Calu3 (cell line): ENCODE results near the gene UBTD2. TPM values are rescaled to one million over a fixed set of nuclear protein-coding genes. Genes with fewer than 3 reads are reported as not detected.

Source experiments
- BruUV-seq: library from RNA; stranded (reverse); fragments of 400-500 nt; replicated peaks from 2 replicates; lab custom pipeline; 2021; lab: Mats Ljungman, UMichigan
- CTCF ChIA-PET: fragments of 300-600 bp; sonication (Branson Sonifier 250); formaldehyde crosslinking; loops from one replicate; lab custom pipeline; 2022; ENCODE audit warnings: antibody characterized with exemption; lab: Charles Lee
- DNase-seq: peaks from one replicate; pipeline ENCODE4 v3.0.0; 2022
- H3K27ac Mint-ChIP-seq: one replicate; pipeline ENCODE4 v1.8.0; 2022; ENCODE audit warnings: mixed read lengths; ENCODE audit not compliant: unreplicated experiment
- H3K27me3 Mint-ChIP-seq: one replicate; pipeline ENCODE4 v1.8.0; 2022; ENCODE audit warnings: mixed read lengths; ENCODE audit not compliant: unreplicated experiment
- H3K36me3 Mint-ChIP-seq: one replicate; pipeline ENCODE4 v1.8.0; 2022; ENCODE audit warnings: mild to moderate bottlenecking, moderate library complexity, mixed read lengths; ENCODE audit not compliant: insufficient read depth, unreplicated experiment
- H3K4me1 Mint-ChIP-seq: one replicate; pipeline ENCODE4 v1.8.0; 2022; ENCODE audit warnings: mild to moderate bottlenecking, low read depth, mixed read lengths; ENCODE audit not compliant: unreplicated experiment
- H3K4me3 Mint-ChIP-seq: one replicate; pipeline ENCODE4 v1.8.0; 2022; ENCODE audit warnings: mild to moderate bottlenecking, low read depth, moderate library complexity, mixed read lengths; ENCODE audit not compliant: unreplicated experiment
- H3K9me3 Mint-ChIP-seq: one replicate; pipeline ENCODE4 v1.8.0; 2022; ENCODE audit warnings: low read depth, mixed read lengths; ENCODE audit not compliant: unreplicated experiment
- intact Hi-C: fragments of 100-400 bp; cut with micrococcal nuclease; formaldehyde crosslinking; loops from one replicate; pipeline ENCODE4 v1.10.0; 2022; ENCODE audit not compliant: unreplicated experiment
- total RNA-seq: library from RNA; stranded (reverse); gene quantifications from 2 replicates; pipeline ENCODE4 v1.2.3, GENCODE V29; 2022
- TF ChIP-seq, protein P1 (sequence below): fragments of 200-600 bp; IDR thresholded peaks from one replicate; pipeline ENCODE4 v1.8.0; 2022; ENCODE audit warnings: antibody characterized with exemption; ENCODE audit not compliant: unreplicated experiment

Gene UBTD2
- total RNA-seq, 1 experiment from 2014 or later: 21.1 TPM

DNA sequence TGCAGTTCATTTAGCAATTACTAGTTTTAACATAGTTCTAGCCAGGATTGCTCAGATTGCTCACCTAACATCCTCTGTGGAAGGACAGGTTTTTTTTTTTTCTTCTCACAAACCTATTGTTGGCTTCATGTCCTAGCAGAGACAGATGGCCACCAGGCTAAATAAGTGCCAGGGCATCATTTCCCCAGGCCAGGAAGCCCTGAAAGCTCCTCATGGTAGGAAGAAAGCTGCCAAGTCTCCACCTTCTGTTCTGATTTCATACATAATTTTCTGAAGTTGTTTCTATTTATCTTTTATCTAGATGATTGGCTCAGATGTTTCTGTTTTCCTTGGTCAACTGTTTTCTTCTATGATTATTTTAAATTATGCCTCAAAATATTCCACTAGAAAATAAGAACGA, 58.6 kb downstream of the UBTD2 start:
- H3K36me3 Mint-ChIP-seq: peaks cover 25% of the 10 kb centered on the region
- no peak for DNase-seq
- H3K9me3 Mint-ChIP-seq: no peaks in the 10 kb centered on the region
- CTCF ChIA-PET: no interaction called here
- TF ChIP-seq, protein P1, sequence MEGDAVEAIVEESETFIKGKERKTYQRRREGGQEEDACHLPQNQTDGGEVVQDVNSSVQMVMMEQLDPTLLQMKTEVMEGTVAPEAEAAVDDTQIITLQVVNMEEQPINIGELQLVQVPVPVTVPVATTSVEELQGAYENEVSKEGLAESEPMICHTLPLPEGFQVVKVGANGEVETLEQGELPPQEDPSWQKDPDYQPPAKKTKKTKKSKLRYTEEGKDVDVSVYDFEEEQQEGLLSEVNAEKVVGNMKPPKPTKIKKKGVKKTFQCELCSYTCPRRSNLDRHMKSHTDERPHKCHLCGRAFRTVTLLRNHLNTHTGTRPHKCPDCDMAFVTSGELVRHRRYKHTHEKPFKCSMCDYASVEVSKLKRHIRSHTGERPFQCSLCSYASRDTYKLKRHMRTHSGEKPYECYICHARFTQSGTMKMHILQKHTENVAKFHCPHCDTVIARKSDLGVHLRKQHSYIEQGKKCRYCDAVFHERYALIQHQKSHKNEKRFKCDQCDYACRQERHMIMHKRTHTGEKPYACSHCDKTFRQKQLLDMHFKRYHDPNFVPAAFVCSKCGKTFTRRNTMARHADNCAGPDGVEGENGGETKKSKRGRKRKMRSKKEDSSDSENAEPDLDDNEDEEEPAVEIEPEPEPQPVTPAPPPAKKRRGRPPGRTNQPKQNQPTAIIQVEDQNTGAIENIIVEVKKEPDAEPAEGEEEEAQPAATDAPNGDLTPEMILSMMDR: no peak
- BruUV-seq: no TSS peak
- H3K4me1 Mint-ChIP-seq: no peaks in the 10 kb centered on the region
- H3K27ac Mint-ChIP-seq: no peak overlapping the region
- H3K27me3 Mint-ChIP-seq: no peaks in the 10 kb centered on the region
- H3K4me3 Mint-ChIP-seq: no peak overlapping the region
- intact Hi-C loops: loop anchor here (5.0 kb wide), 1 partner anchor 803 kb away; no protein-coding TSS in a partner anchor

DNA sequence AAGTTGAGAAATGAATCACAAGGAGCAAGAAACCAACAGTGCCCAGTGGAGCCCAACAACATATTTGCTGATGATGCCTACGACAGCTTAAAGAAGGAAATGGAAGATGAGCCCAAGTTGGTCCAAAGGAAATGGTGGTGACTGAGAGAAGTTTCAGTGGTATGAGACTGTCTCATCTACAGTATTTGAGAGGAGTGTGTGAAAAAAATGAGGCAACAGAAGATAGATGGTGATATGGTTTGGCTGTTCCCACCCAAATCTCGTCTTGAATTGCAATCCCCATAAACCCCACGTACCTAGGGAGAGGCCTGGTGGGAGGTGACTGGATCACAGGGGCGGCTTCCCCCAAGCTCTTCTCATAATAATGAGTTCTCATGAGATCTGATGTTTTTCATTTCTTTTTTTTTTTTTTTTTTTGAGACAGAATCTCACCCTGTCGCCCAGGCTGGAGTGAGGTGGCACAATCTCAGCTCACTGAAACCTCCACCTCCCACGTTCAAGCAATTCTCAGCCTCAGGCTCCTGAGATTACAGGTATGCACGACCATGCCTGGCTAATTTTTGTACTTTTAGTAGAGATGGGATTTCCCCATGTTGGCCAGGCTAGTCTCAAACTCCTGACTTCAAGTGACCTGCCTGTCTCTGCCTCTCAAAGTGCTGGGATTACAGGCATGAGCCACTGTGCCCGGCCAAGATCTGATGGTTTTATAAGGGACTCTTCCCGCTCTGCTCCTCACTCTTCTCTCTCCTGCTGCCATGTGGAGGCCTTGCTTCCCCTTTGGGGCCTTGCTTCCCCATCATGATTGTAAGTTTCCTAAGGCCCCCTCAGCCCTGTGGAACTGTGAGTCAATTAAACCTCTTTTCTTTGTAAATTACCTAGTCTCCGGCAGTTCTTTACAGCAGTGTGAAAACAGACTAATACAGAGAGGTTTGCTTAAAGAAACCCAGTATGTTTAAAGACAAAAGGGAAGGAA, 59.4 kb downstream of the UBTD2 start:
- H3K4me3 Mint-ChIP-seq: no peak overlapping the region
- H3K27ac Mint-ChIP-seq: no peak overlapping the region
- no peaks in the 10 kb centered on the region for H3K9me3 Mint-ChIP-seq
- no TSS peak for BruUV-seq
- TF ChIP-seq, protein P1: no peak
- no peaks in the 10 kb centered on the region for H3K27me3 Mint-ChIP-seq
- no peak for DNase-seq
- H3K4me1 Mint-ChIP-seq: no peaks in the 10 kb centered on the region
- peaks cover 22% of the 10 kb centered on the region for H3K36me3 Mint-ChIP-seq
- intact Hi-C loops: no loop called here
- CTCF ChIA-PET: no interaction called here

DNA sequence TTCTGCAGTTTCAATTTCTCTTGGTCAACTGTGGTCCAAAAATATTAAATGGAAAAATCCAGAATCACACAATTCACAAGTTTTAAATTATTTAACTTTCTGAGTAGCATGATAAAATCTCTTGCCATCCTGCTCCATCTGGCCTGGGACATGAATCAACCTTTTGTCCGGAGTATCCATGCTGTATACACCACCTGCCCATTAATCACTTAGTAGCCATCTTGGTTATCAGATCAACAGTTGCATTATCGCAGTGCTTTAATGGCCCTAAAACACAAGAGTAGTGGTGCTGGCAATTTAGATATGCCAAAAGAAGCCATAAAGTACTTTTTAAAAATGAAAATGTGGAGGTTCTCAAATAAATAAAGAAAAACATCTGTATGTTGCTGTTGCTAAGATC, 64.3 kb downstream of the UBTD2 start:
- CTCF ChIA-PET: interaction anchor here (0.7 kb wide), 1 partner anchor 16 kb away, joined by 3 read pairs; no protein-coding TSS in a partner anchor
- peaks cover 17% of the 10 kb centered on the region for H3K36me3 Mint-ChIP-seq
- intact Hi-C loops: no loop called here

DNA sequence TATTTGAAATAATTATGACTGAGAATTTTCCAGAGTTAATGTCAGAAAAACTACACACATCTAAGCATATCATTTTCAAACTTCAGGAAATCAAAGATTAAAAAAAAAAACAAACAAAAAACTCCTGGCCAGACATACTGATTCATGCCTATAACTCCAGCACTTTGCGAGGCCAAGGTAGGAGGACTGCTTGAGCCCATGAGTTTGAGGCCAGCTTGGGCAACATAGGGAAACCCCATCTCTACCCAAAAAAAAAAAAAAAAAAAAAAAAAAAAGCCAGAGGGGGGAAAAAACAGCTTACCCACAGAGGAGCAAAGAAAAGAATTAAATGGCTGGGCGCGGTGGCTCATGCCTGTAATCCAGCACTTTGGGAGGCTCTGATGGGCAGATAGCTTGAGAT, 67.2 kb downstream of the UBTD2 start:
- Mint-ChIP-seq H3K27me3 (no peaks in the 10 kb centered on the region), H3K36me3 (peaks cover 10% of the 10 kb centered on the region), H3K27ac (no peak overlapping the region), H3K9me3 (no peaks in the 10 kb centered on the region), H3K4me1 (no peaks in the 10 kb centered on the region), H3K4me3 (no peak overlapping the region)
- DNase-seq: no peak
- no TSS peak for BruUV-seq
- TF ChIP-seq, protein P1: no peak
- intact Hi-C loops: no loop called here
- CTCF ChIA-PET: interaction anchor here (0.7 to 0.8 kb wide), 2 partner anchors 36 to 410 kb away, joined by 3 to 6 read pairs; no protein-coding TSS in a partner anchor

More for the DNA sequence above, 64.3 kb downstream of the UBTD2 start:
- BruUV-seq: no TSS peak
- Mint-ChIP-seq H3K4me3 (no peak overlapping the region), H3K27me3 (no peaks in the 10 kb centered on the region), H3K9me3 (no peaks in the 10 kb centered on the region), H3K27ac (no peak overlapping the region), H3K4me1 (no peaks in the 10 kb centered on the region)
- TF ChIP-seq, protein P1: no peak
- DNase-seq: no peak
